C4-2B (cell line): Measurements from ENCODE around the gene HSD3B1.

Source experiments
- ZFX ChIP-seq: fragments of 450-650 bp; IDR thresholded peaks from 2 replicates; pipeline ENCODE4 v1.6.1; 2017
- TF ChIP-seq, protein P1 (sequence below): fragments of 450-650 bp; conservative IDR thresholded peaks from 2 replicates; pipeline ENCODE4 v1.5.1; 2017; ENCODE audit warnings: mild to moderate bottlenecking

DNA sequence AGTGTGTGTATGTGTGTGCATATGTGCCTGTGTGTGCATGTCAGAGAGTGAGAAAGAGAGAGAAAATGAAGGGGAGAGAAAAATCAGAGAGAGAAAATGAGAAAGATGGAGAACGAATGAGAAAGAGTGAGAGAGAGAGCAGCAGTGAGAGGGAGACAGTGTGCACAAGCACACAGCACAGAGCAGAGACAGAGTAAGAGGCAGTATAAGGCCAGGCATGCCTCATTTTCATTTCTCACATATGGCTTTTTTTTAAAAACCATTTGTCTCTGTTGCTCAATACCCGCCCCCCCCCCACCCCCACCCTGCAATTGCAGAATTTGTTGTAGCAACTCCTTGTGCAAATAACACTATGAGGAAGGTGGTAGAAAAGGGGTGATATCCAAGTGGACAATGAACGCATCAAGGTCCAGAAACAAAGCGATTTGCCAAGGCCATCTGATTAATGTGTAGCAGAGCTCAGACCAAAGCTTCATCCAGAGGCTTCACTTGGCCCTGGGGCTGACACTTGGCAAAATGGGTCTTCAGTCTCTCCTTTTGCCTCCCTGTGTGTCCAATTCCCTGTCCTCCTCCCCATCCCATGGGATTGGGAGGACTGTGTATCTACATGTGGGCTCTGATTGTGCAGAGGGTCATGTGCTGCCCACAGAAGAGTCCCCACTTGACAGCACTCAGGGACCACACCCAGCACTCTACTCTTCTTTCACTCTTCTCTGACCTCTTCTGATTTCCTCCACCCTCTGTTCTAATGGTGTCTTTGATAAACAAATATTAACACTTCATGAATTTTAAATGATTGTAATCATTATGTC, 38.9 kb upstream of the HSD3B1 start:
- TF ChIP-seq, protein P1, sequence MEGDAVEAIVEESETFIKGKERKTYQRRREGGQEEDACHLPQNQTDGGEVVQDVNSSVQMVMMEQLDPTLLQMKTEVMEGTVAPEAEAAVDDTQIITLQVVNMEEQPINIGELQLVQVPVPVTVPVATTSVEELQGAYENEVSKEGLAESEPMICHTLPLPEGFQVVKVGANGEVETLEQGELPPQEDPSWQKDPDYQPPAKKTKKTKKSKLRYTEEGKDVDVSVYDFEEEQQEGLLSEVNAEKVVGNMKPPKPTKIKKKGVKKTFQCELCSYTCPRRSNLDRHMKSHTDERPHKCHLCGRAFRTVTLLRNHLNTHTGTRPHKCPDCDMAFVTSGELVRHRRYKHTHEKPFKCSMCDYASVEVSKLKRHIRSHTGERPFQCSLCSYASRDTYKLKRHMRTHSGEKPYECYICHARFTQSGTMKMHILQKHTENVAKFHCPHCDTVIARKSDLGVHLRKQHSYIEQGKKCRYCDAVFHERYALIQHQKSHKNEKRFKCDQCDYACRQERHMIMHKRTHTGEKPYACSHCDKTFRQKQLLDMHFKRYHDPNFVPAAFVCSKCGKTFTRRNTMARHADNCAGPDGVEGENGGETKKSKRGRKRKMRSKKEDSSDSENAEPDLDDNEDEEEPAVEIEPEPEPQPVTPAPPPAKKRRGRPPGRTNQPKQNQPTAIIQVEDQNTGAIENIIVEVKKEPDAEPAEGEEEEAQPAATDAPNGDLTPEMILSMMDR: no peak
- no peak for TF ChIP-seq ZFX
